Measurements from ENCODE around the gene EPS15. TPM values are rescaled to one million over a fixed set of nuclear protein-coding genes. Genes with fewer than 3 reads are reported as not detected.
"Not testable (repeated sequence)": the region's sequence is repeated elsewhere in the genome, so short reads cannot be mapped to it uniquely, and the experiment has no call there.

The EPS15 gene
- total RNA-seq, 4 donors from 2014 or later, result 94.8 to 133 (median 125) TPM

- peak in 1 of 2 donors; percentile 13 for TF ChIP-seq EP300 (IDR thresholded peaks at IDR 0.05)
- TF ChIP-seq CTCF (IDR thresholded peaks at IDR 0.05), result no peak
- no peak for TF ChIP-seq POLR2A (IDR thresholded peaks at IDR 0.05)
- no peak for DNase-seq (ENCODE audit: low spot score in 2 of 2)
- no peak overlapping the region for H3K27ac ChIP-seq
- H3K4me3 ChIP-seq, result no peak overlapping the region
- no peaks in the 10 kb centered on the region for H3K27me3 ChIP-seq
- 57 to 83% methylated on average over 2 of the region's 2 CpGs for WGBS, 2 donors
- peaks cover 0 to 16% (median 0%) of the 10 kb centered on the region in 4 donors for H3K4me1 ChIP-seq
- H3K36me3 ChIP-seq, result peaks cover 0 to 23% (median 0%) of the 10 kb centered on the region in 3 donors
- no peaks in the 10 kb centered on the region for H3K9me3 ChIP-seq
Measured at GRCh38 chr1:51415963-51416362, 103.1 kb downstream of the EPS15 start.

GRCh38 chr1:51414811-51415210 lies 104.3 kb downstream of the EPS15 start:
- Histone ChIP-seq H3K27ac (no peak overlapping the region), H3K9me3 (no peaks in the 10 kb centered on the region), H3K4me1 (peaks cover 0 to 16% (median 0%) of the 10 kb centered on the region in 4 donors), H3K36me3 (peaks cover 0 to 26% (median 0%) of the 10 kb centered on the region in 3 donors), H3K27me3 (no peaks in the 10 kb centered on the region), H3K4me3 (no peak overlapping the region)
- no peak for DNase-seq (ENCODE audit: low spot score in 2 of 2)
- TF ChIP-seq POLR2A (IDR thresholded peaks at IDR 0.05), result no peak
- no peak for TF ChIP-seq CTCF (IDR thresholded peaks at IDR 0.05)
- no peak for TF ChIP-seq EP300 (IDR thresholded peaks at IDR 0.05)

GRCh38 chr1:51411820-51412219 lies 107.2 kb downstream of the EPS15 start:
- H3K9me3 ChIP-seq; H3K4me1 ChIP-seq; H3K4me3 ChIP-seq; H3K27ac ChIP-seq; DNase-seq (ENCODE audit: low spot score in 2 of 2); H3K27me3 ChIP-seq: not testable (repeated sequence)
- WGBS, 2 donors, result 92 to 97% methylated on average over 5 of the region's 5 CpGs
- peaks cover 0 to 43% (median 10%) of the 10 kb centered on the region in 3 donors for H3K36me3 ChIP-seq

DNA sequence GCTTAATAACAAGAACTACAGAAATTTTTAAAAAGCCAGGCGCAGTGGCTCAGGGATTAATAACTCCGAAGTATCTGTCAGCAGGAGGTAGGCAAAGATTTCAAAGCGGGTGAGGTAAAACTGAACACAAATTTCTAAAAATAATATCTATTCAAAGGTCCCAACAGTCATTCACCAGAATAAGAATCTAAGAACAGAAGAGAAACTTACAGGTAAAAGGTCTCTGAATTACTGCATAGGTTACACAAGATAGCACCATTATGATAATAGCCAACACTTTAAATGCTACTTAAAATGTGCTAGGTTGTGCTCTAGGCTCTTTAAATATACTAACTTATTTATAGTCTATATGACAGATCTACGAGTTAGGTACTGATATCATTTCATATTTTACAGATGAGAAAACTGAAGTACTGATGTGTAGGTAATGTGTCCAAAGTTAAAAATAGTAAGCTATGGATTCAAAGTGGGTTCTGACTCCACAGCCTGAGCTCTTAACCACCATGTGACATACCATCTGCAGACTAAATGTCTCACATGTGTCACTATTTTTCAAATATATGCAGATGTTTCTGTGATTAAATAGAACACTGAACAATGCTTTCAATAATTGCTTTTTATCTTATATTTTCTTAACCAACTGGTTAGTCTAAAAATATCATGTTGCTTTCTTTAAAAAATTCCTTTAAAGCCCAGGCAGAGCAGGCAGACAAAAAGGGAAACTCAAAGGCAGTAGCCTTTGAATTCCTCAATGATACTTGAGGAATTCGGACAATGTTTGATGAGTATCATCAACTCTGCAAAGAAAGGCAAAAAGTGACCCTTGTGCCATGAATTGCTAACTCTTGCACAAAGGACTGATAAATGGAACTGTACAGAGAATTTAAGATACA lies 108.3 kb downstream of the EPS15 start:
- DNase-seq (ENCODE audit: low spot score in 2 of 2), result no peak
- Histone ChIP-seq H3K27ac (no peak overlapping the region), H3K36me3 (peaks cover 0 to 53% (median 13%) of the 10 kb centered on the region in 3 donors), H3K4me3 (no peak overlapping the region), H3K9me3 (no peaks in the 10 kb centered on the region), H3K27me3 (no peaks in the 10 kb centered on the region), H3K4me1 (no peaks in the 10 kb centered on the region)
- no peak for TF ChIP-seq POLR2A (IDR thresholded peaks at IDR 0.05)
- TF ChIP-seq CTCF (IDR thresholded peaks at IDR 0.05), result no peak
- TF ChIP-seq EP300 (IDR thresholded peaks at IDR 0.05), result no peak
- 76% methylated on average over 5 of the region's 5 CpGs for WGBS, 2 donors

DNA sequence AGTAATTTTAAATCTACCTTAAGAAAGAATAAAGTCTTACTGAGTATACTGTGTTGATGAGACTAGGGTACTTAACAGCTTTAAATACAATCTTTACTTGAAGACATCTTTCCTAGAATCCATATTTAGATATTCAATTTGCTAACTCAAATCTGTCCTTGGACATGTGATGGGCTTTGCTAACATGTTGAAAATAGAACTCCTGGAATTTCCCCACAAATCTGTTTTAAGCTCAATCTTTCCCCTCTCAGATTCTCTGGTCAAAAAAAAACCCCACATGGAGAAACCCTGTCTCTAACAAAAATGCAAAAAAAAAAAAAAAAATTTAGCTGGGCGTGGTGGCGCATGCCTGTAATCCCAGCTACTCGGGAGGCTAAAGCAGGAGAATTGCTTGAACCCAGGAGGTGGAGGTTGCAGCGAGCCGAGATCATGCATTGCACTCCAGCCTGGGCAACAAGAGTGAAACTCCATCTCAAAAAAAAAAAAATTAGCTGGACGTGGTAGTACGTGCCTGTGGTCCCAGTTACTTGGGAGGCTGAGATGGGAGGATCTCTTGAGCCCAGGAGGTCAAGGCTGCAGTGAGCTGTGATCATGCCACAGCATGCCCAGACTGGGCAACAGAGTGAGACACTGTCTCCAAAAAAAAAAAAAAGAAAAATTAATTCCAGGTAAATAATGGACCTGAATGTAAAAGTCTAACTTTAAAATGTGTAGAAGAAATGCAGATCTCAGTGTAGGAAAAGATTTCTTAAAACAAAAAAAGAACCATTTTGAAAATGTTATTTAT lies 109.1 kb downstream of the EPS15 start:
- not testable (repeated sequence) for H3K9me3 ChIP-seq; H3K27ac ChIP-seq; DNase-seq (ENCODE audit: low spot score in 2 of 2); H3K4me3 ChIP-seq; H3K27me3 ChIP-seq; H3K4me1 ChIP-seq
- WGBS, 2 donors, result 94 to 95% methylated on average over 7 of the region's 7 CpGs
- H3K36me3 ChIP-seq, result peaks cover 0 to 61% (median 16%) of the 10 kb centered on the region in 3 donors

GRCh38 chr1:51392241-51392640 lies 126.8 kb downstream of the EPS15 start:
- Histone ChIP-seq H3K4me1 (no peaks in the 10 kb centered on the region), H3K36me3 (peaks cover 2 to 55% (median 7%) of the 10 kb centered on the region in 3 donors), H3K4me3 (no peak overlapping the region), H3K27me3 (no peaks in the 10 kb centered on the region), H3K9me3 (no peaks in the 10 kb centered on the region), H3K27ac (no peak overlapping the region)
- WGBS, 2 donors, result 94 to 96% methylated on average over 1 of the region's 1 CpG
- DNase-seq (ENCODE audit: low spot score in 2 of 2), result no peak
- TF ChIP-seq POLR2A (IDR thresholded peaks at IDR 0.05), result no peak
- TF ChIP-seq CTCF (IDR thresholded peaks at IDR 0.05), result no peak
- TF ChIP-seq EP300 (IDR thresholded peaks at IDR 0.05), result no peak

GRCh38 chr1:51390641-51391040 lies 128.4 kb downstream of the EPS15 start:
- H3K36me3 ChIP-seq, result peaks cover 2 to 55% (median 7%) of the 10 kb centered on the region in 3 donors
- H3K4me3 ChIP-seq; H3K27me3 ChIP-seq; H3K9me3 ChIP-seq; H3K4me1 ChIP-seq; H3K27ac ChIP-seq; DNase-seq (ENCODE audit: low spot score in 2 of 2): not testable (repeated sequence)
- WGBS, 2 donors, result 84 to 85% methylated on average over 2 of the region's 2 CpGs

GRCh38 chr1:51387288-51387687 lies 131.8 kb downstream of the EPS15 start:
- not testable (repeated sequence) for H3K27ac ChIP-seq; H3K4me3 ChIP-seq; H3K4me1 ChIP-seq; H3K27me3 ChIP-seq; DNase-seq (ENCODE audit: low spot score in 2 of 2)
- Histone ChIP-seq H3K36me3 (peaks cover 0 to 61% (median 0%) of the 10 kb centered on the region in 3 donors), H3K9me3 (peaks cover 0 to 29% (median 2%) of the 10 kb centered on the region in 4 donors)
- WGBS, 2 donors, result 94 to 100% methylated on average over 2 to 3 of the region's 3 CpGs

All from tibial nerve (tissue), 4 donors.